ENCODE measurements around the gene USP28.
A peak's percentile ranks its signal among the peaks of the same experiment; 100 is the strongest.
"Not testable (repeated sequence)": the region's sequence is repeated elsewhere in the genome, so short reads cannot be mapped to it uniquely, and the experiment has no call there.

The USP28 gene

DNA sequence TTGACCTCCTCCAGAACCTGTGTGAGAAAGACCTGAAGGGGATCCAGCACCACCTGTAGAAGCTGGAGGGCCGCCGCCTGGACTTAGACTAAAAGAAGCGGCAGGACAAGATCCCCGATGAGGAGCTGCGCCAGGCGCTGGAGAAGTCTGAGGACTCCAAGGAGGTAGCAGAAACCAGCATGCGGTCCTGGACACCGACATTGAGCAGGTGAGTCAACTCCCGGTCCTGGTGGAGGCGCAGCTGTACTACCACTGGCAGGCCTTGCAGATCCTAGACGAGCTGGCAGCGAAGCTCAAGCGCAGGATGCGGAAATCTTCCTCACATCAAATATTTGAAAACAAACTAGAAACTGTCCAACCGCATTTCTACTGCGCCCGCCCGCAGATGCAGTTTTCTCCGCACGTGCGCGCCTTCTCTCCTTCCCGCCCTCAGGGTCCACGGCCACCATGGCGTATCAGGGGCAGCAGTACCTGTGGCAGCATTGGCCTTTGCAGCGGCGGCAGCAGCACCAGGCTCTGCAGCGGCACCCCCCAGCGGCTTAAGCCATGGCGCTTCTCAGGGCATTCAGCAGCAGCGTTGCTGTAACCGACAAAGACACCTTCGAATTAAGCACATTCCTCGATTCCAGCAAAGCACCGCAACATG, 85.6 kb downstream of the USP28 start:
- Histone ChIP-seq H3K9ac (ENCODE audit: low read depth, low read length) (no peak overlapping the region), H3K36me3 (ENCODE audit: insufficient read depth, low read length) (no peaks in the 10 kb centered on the region), H3K4me1 (ENCODE audit: insufficient read depth, low read length) (no peaks in the 10 kb centered on the region), H3K9me3 (ENCODE audit: control insufficient read depth, insufficient read depth, low read length) (no peaks in the 10 kb centered on the region)

DNA sequence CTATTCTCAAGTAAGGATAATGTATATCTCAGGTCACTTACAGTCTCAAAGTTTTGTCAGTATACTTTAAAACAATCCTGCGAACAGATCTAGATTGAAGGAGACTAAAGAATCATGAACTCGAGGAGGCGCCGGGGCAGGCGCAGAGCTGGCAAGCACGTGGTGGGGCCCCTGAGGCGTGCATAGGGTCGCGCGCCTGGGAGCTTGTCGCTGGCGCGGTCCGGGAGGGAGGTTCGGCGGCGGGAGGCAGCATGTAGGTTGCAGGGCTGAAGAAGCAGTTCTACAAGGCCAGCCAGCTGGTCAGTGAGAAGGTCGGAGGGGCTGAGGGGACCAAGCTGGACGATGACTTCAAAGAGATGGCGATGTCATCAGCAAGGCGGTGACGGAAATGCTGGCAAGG, 86.4 kb downstream of the USP28 start:
- not testable (repeated sequence) for H3K4me1 ChIP-seq (ENCODE audit: insufficient read depth, low read length); H3K9ac ChIP-seq (ENCODE audit: low read depth, low read length); H3K9me3 ChIP-seq (ENCODE audit: control insufficient read depth, insufficient read depth, low read length); H3K36me3 ChIP-seq (ENCODE audit: insufficient read depth, low read length)

DNA sequence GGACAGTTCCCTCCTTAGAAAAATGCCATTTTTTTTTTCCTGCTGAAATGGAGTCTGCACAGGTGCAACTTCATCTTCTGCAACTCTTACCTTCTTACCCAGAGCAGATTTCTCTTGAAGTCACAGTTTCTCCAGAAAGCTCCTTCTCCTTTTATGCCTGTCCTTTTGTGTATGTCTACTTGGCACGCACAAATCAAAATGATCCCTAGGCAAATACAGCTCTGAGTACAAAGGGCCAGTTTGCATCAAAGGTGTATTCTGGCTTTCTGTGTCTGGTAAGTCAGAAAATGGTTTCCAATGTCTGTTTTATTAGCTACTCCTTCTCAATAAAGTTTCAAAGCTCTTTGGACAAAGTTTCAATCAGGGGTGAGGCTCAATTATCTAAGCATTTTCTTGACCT, 93.2 kb downstream of the USP28 start:
- H3K9me3 ChIP-seq (ENCODE audit: control insufficient read depth, insufficient read depth, low read length) = no peaks in the 10 kb centered on the region
- H3K4me1 ChIP-seq (ENCODE audit: insufficient read depth, low read length) = peaks cover 3% of the 10 kb centered on the region; the same call in 1 of the 2 replicates
- H3K9ac ChIP-seq (ENCODE audit: low read depth, low read length) = no peak overlapping the region
- H3K36me3 ChIP-seq (ENCODE audit: insufficient read depth, low read length) = no peaks in the 10 kb centered on the region

DNA sequence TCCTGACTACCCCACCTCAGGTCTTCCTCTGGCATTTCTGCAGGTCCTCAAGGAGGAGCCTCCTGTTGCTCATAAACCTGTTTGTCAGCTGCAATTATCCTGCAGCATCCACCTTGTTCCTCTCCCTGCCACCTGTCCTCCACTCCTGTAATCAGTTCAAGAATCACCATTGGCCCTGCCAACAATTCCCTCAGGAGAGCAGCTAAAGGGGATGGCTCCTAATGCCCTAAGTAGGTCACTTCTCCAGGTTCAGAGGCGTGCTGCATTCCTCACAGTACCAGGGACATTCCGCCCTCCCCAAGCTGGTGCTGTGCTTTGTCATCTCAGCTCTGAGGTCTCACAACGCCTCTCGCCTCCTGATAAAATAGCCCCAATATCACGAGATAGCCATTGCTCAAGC, 93.7 kb downstream of the USP28 start:
- H3K9me3 ChIP-seq (ENCODE audit: control insufficient read depth, insufficient read depth, low read length) = no peaks in the 10 kb centered on the region

DNA sequence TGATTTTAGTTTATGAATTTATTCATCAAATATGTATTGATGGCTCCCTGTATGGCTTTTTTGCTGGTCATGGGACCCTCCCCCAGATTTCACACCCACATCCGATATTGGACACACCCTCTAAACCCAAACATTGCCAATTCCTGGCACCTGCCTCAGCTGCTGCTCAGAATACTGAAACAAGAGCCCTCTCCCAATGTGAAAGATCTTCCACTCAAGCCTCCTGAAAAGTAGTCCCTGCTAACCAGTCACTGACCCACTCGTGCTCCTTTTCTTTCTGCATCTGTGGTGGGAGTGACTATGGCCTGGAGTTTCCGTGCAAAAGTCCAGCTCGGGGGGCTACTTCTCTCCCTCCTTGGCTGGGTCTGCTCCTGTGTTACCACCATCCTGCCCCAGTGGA, 95.9 kb downstream of the USP28 start, which contains the start of gene CLDN25:
Gene CLDN25 (plus strand): TSS at position 301 of the 400 bp plus-strand sequence. CDS start 0 bp downstream, at position 301.
- no peaks in the 10 kb centered on the region for H3K36me3 ChIP-seq (ENCODE audit: insufficient read depth, low read length)
- no peaks in the 10 kb centered on the region for H3K9me3 ChIP-seq (ENCODE audit: control insufficient read depth, insufficient read depth, low read length)
- H3K4me1 ChIP-seq (ENCODE audit: insufficient read depth, low read length) = peaks cover 3% of the 10 kb centered on the region; the same call in 1 of the 2 replicates
- H3K9ac ChIP-seq (ENCODE audit: low read depth, low read length) = no peak within 1 kb of the TSS

More for the DNA sequence above, 93.7 kb downstream of the USP28 start:
- H3K4me1 ChIP-seq (ENCODE audit: insufficient read depth, low read length) = peaks cover 3% of the 10 kb centered on the region; the same call in 1 of the 2 replicates
- H3K9ac ChIP-seq (ENCODE audit: low read depth, low read length) = no peak overlapping the region
- H3K36me3 ChIP-seq (ENCODE audit: insufficient read depth, low read length) = no peaks in the 10 kb centered on the region

DNA sequence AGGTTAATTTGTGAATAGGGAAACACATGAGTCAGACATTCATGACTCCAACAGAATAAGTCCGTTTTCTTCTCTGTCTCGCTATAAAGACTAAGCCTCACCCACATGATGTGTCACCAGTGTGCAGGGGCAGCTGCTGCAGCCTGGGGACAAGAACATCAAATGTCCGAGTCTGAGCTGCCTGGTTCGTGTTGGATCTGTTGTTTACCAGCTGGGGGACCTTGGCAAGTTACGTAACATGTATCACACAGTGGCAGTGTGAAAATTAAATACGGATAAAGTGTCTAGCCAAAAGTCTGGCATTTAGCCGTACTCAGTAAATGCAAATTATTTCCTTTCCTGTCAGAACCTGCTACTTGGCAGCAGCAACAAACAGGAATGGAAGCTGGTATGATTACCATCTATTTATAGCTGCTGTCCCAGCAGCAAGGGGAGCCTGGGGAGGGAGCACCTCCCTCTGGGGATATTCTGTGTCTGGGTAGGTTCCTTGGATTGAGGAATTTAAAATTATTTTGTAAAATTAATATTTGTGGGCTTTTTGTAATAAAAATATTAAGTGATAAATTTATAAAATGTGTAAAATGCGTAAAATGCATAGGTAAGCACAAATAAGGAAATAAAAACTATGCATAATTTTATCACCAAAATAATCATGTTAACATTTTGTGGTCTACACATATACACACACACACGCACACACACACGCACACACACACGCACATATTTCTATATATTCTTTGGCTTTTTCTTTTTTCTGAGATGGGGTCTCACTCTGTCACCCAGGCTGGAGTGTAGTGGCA, 97.1 kb downstream of the USP28 start:
- peaks cover 3% of the 10 kb centered on the region; the same call in 1 of the 2 replicates for H3K4me1 ChIP-seq (ENCODE audit: insufficient read depth, low read length)
- no peaks in the 10 kb centered on the region for H3K9me3 ChIP-seq (ENCODE audit: control insufficient read depth, insufficient read depth, low read length)
- no peak overlapping the region for H3K9ac ChIP-seq (ENCODE audit: low read depth, low read length)
- no peaks in the 10 kb centered on the region for H3K36me3 ChIP-seq (ENCODE audit: insufficient read depth, low read length)

DNA sequence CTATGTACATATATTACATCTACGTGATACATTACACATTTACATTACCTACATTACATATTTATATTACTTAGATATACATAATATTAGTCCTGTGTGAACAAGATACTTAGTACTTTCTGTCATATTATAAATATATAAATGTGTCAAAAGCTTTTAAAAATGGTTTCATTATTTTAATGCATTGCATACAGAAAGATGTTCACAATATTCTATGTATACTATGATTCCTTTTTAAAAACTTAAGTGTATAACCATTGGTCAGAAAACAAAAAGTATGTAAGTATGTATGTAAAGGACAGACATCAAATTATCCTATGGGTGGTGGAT, 101.2 kb downstream of the USP28 start:
- Histone ChIP-seq H3K9ac (ENCODE audit: low read depth, low read length) (peak overlapping the region; percentile 96), H3K36me3 (ENCODE audit: insufficient read depth, low read length) (no peaks in the 10 kb centered on the region; the same call in 1 of the 2 replicates)

DNA sequence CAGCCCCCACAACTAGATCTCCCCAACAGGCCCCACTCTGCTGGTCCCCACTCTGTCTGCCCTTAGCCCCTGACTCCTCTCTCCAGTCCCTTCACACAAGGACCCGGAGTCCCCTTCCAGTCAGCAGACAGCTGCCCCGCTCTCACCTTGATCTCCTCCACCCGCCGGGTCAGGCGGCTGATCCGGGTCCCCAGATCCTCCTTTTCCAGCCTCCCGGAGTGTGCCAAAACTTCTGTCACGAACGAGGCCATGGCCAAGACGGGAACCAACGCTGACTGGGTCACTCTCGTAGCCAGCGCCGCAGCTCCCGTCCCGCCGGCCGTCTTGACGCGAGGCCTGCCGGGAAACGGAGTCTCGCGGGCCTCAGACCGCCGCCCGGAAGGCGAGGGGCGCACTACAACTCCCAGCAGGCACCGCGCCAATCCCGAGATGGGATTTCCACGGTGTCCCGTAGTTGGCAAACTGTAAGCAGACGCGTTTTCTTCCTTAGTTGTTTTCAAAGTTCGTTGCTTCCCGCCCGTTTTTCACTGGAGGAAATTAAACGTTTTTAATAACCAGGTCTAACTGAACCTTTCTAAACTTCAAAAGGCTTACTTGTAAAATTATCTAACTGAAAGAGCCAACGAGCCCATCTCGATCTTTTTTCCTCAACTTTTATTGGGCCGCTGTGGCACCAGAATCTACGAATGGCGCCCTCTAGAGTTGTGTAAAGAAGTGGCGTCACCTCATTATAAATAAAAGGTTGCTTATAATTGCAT, 101.8 kb downstream of the USP28 start, which contains the start of gene ZW10:
Gene ZW10 (minus strand): TSS at position 277 of the 758 bp plus-strand sequence. CDS start 26 bp downstream, at position 251.
- Histone ChIP-seq H3K9me3 (ENCODE audit: control insufficient read depth, insufficient read depth, low read length) (no peaks in the 10 kb centered on the region), H3K4me1 (ENCODE audit: insufficient read depth, low read length) (no peaks in the 10 kb centered on the region), H3K36me3 (ENCODE audit: insufficient read depth, low read length) (peaks cover 2% of the 10 kb centered on the region; the same call in 1 of the 2 replicates), H3K9ac (ENCODE audit: low read depth, low read length) (peak within 1 kb of the TSS; percentile 96)

More for the DNA sequence above, 101.2 kb downstream of the USP28 start:
- Histone ChIP-seq H3K4me1 (ENCODE audit: insufficient read depth, low read length) (no peaks in the 10 kb centered on the region), H3K9me3 (ENCODE audit: control insufficient read depth, insufficient read depth, low read length) (no peaks in the 10 kb centered on the region)

DNA sequence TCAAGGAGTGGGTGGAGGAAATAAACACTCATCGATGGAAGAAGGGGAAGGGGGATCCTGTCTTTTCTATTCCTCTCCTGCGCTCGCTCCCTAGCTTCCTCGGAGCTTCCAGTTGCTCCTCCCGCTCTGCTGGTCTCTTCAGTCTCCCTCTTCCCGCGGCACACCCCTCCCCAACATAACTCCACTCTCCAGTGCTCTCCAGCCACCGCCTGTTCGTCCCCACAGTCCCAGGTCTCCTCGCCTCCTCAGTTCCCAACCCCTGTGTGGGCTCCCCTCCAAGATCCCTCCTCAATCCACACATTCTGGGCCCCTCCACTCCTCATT, 102.3 kb downstream of the USP28 start:
- Histone ChIP-seq H3K9ac (ENCODE audit: low read depth, low read length) (peak overlapping the region; percentile 96), H3K36me3 (ENCODE audit: insufficient read depth, low read length) (peaks cover 6% of the 10 kb centered on the region; the same call in 1 of the 2 replicates), H3K4me1 (ENCODE audit: insufficient read depth, low read length) (no peaks in the 10 kb centered on the region), H3K9me3 (ENCODE audit: control insufficient read depth, insufficient read depth, low read length) (no peaks in the 10 kb centered on the region)

DNA sequence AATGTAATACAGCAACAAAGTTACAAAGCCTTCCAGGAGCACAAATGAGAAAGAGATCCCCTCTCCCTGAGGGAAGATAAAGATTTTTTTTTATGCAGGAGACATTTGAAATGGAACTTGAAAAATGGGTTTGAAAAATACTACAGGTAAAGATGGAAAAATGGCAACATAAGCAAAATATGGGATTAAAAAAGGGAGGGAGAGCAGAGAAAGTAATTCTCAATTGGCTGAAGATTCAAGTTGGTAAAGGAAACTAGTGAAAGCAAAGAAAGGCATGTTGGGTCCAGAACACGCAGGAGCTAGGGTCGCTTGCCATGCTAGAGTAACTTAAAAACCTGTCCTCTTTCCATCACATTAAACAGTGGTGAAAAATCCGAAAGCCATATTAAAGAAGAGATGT, 103.4 kb downstream of the USP28 start:
- Histone ChIP-seq H3K36me3 (ENCODE audit: insufficient read depth, low read length) (peaks cover 6% of the 10 kb centered on the region; the same call in 1 of the 2 replicates), H3K9ac (ENCODE audit: low read depth, low read length) (no peak overlapping the region), H3K9me3 (ENCODE audit: control insufficient read depth, insufficient read depth, low read length) (no peaks in the 10 kb centered on the region), H3K4me1 (ENCODE audit: insufficient read depth, low read length) (no peaks in the 10 kb centered on the region)

DNA sequence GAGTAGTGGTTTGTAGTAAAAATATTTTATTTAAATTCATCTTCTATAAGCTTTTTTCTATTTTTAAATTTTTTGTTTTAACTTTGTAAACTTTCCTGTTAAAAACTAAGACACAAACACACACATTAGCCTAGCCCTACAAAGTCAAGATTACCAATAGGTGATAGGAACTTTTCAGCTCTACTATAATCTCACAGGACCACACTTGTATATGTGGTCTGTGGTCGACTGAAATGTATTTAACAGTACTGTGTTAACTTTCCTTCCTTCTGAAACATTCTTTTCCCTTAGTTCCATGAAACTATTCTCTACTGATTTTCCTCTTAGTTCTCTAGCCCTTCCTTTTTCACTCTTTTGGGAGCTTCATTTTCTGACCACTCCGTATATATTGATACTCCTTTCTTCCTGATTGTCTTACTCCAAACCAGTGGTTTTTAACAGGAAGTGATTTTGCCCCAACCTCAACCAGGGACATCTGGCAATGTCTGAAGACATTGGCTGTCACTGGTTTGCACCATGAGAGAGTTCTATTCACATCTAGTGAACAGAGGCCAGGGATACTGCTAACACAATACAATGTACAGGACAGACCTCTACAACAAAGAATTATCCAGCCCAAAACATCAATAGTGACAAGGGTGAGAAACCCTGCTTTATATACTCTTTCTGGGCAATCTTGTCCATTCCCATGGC, 110.7 kb downstream of the USP28 start:
- H3K9me3 ChIP-seq (ENCODE audit: control insufficient read depth, insufficient read depth, low read length) = no peaks in the 10 kb centered on the region
- H3K36me3 ChIP-seq (ENCODE audit: insufficient read depth, low read length) = peaks cover 7% of the 10 kb centered on the region; the same call in 1 of the 2 replicates
- H3K9ac ChIP-seq (ENCODE audit: low read depth, low read length) = no peak overlapping the region
- no peaks in the 10 kb centered on the region for H3K4me1 ChIP-seq (ENCODE audit: insufficient read depth, low read length)

DNA sequence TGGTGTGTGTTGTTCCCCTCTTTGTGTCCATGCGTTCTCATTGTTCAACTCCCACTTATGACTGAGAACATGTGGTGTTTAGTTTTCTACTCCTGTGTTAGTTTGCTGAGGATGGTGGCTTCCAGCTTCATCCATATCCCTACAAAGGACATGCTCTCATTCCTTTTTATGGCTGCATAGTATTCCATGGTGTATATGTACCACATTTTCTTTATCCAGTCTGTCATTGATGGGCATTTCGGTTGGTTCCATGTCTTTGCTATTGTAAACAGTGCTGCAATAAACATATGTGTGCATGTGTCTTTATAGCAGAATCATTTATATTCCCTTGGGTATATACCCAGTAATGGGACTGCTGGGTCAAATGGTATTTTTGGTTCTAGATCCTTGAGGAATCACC, 112.3 kb downstream of the USP28 start:
- not testable (repeated sequence) for H3K4me1 ChIP-seq (ENCODE audit: insufficient read depth, low read length); H3K9ac ChIP-seq (ENCODE audit: low read depth, low read length); H3K9me3 ChIP-seq (ENCODE audit: control insufficient read depth, insufficient read depth, low read length); H3K36me3 ChIP-seq (ENCODE audit: insufficient read depth, low read length)

DNA sequence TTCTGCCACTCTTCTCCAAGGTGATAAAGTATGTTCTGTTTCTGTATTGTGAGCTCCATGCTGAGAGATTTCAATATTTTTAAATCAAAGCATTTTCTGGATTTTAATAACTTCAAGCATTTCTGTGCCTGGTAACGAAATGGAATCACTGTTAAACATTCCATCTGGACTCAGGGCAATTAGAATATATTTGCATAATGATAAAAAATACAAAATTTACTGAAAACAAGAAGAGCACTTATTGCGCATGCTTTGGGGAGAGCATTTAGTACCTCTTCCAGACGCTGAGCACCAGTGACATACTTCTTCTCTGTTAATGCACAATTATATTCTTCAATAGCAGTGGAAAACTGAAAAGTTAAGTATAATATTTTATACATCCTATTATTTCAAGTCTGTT, 115.1 kb downstream of the USP28 start:
- Histone ChIP-seq H3K9me3 (ENCODE audit: control insufficient read depth, insufficient read depth, low read length) (no peaks in the 10 kb centered on the region; the same call in 1 of the 2 replicates), H3K36me3 (ENCODE audit: insufficient read depth, low read length) (peaks cover 6% of the 10 kb centered on the region; the same call in 1 of the 2 replicates), H3K9ac (ENCODE audit: low read depth, low read length) (no peak overlapping the region), H3K4me1 (ENCODE audit: insufficient read depth, low read length) (no peaks in the 10 kb centered on the region)

DNA sequence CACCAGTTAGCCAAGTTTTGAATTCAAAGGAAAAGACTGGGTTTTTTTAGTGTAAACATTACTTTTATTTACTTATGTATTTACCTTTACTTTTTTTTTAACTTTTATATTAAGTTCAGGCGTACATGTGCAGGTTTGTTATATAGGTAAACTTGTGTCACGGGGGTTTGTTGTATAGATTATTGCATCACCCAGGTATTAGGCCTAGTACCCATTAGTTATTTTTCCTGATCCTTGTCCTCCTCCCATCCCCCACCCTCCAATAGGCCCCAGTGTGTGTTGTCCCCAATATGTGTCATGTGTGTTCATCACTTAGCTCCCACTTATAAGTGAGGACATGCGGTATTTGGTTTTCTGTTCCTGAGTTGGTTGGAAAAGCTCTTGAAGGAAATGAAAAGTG, 122.4 kb downstream of the USP28 start:
- Histone ChIP-seq H3K9me3 (ENCODE audit: control insufficient read depth, insufficient read depth, low read length) (no peaks in the 10 kb centered on the region; the same call in 1 of the 2 replicates), H3K36me3 (ENCODE audit: insufficient read depth, low read length) (0 out of 2 replicates have a peak, but pooled peaks cover 3% of the 10 kb centered on the region), H3K4me1 (ENCODE audit: insufficient read depth, low read length) (no peaks in the 10 kb centered on the region), H3K9ac (ENCODE audit: low read depth, low read length) (no peak overlapping the region)

All from ES-I3 (cell line).